HG03469 (cell line): ENCODE measurements around the gene KCNT1.

Experiments
- ATAC-seq: cut with Tn5 transposase; IDR thresholded peaks from one replicate; pipeline ENCODE4 v1.9.1; 2021; ENCODE audit warnings: mild to moderate bottlenecking, moderate library complexity, moderate number of reproducible peaks; ENCODE audit not compliant: unreplicated experiment

Gene KCNT1

GRCh38 chr9:135777623-135778177 lies 75.7 kb downstream of the KCNT1 start:
- no peak for ATAC-seq

GRCh38 chr9:135778421-135778820 lies 76.4 kb downstream of the KCNT1 start:
- ATAC-seq: no peak

GRCh38 chr9:135779571-135779970 lies 77.6 kb downstream of the KCNT1 start:
- ATAC-seq: no peak

GRCh38 chr9:135780086-135780485 lies 78.1 kb downstream of the KCNT1 start:
- no peak for ATAC-seq

GRCh38 chr9:135780626-135781025 lies 78.6 kb downstream of the KCNT1 start:
- ATAC-seq: no peak

GRCh38 chr9:135782946-135783345 lies 81.0 kb downstream of the KCNT1 start:
- ATAC-seq: no peak

- ATAC-seq: no peak
Observed at GRCh38 chr9:135783540-135784245, 81.7 kb downstream of the KCNT1 start.

GRCh38 chr9:135785013-135785575 lies 83.1 kb downstream of the KCNT1 start:
- ATAC-seq: no peak

GRCh38 chr9:135786146-135786690 lies 84.2 kb downstream of the KCNT1 start:
- ATAC-seq: no peak

GRCh38 chr9:135787317-135787716 lies 85.3 kb downstream of the KCNT1 start:
- no peak for ATAC-seq

GRCh38 chr9:135787776-135788575 lies 86.0 kb downstream of the KCNT1 start:
- ATAC-seq: no peak

GRCh38 chr9:135788576-135789300 lies 86.8 kb downstream of the KCNT1 start:
- no peak for ATAC-seq

- ATAC-seq: no peak
Observed at GRCh38 chr9:135789838-135790291, 87.9 kb downstream of the KCNT1 start.

GRCh38 chr9:135790356-135790755 lies 88.4 kb downstream of the KCNT1 start:
- no peak for ATAC-seq

- ATAC-seq: no peak
Observed at GRCh38 chr9:135790850-135791249, 88.9 kb downstream of the KCNT1 start.

GRCh38 chr9:135791431-135792267 lies 89.7 kb downstream of the KCNT1 start:
- ATAC-seq: no peak

GRCh38 chr9:135792268-135793128 lies 90.5 kb downstream of the KCNT1 start:
- ATAC-seq: no peak

GRCh38 chr9:135793221-135794056 lies 91.5 kb downstream of the KCNT1 start:
- ATAC-seq: no peak
